GM12878 (cell line): Measurements from ENCODE around the gene BDH1.

Experiments used
- CHD2 ChIP-seq: IDR thresholded peaks from 2 replicates; pipeline ENCODE4 v1.6.1; 2011; ENCODE audit warnings: low read depth, low read length, improper control_type of control experiment, borderline replicate concordance
- EP300 ChIP-seq, 2 experiments: fragments of 150-350 bp in 1 of 2; IDR thresholded peaks; 2 replicates each; pipeline ENCODE4 v1.6.1; 2011 to 2012; ENCODE audit warnings: low read depth in 2 of 2, low read length in 2 of 2, borderline replicate concordance in 1 of 2, improper control_type of control experiment in 1 of 2, inconsistent platforms in 1 of 2; ENCODE audit not compliant: control insufficient read depth in 1 of 2
- RBBP5 ChIP-seq: fragments of 200-600 bp; sonication (generic); conservative IDR thresholded peaks from 2 replicates; pipeline ENCODE4 v1.6.1; 2016
- TAF1 ChIP-seq: IDR thresholded peaks from 2 replicates; pipeline ENCODE4 v1.6.1; 2011; ENCODE audit warnings: mild to moderate bottlenecking, low read depth, low read length, borderline replicate concordance
- TF ChIP-seq, protein P1 (sequence below), 3 experiments: IDR thresholded peaks in 2 of 3; conservative IDR thresholded peaks in 1 of 3; 2 replicates each; pipeline ENCODE4 v1.5.1; 2011; ENCODE audit warnings: low read depth in 3 of 3, low read length in 3 of 3, mild to moderate bottlenecking in 3 of 3, control low read depth in 2 of 3, moderate library complexity in 2 of 3, inconsistent platforms in 1 of 3, mixed read lengths in 1 of 3; ENCODE audit not compliant: control insufficient read depth in 2 of 3, insufficient read depth in 1 of 3; ENCODE audit errors: extremely low read depth in 1 of 3

GRCh38 chr3:197554562-197555280, 1.0 kb downstream of the BDH1 start:
- peak; percentile 94 for TF ChIP-seq CHD2
- TF ChIP-seq, protein P1, sequence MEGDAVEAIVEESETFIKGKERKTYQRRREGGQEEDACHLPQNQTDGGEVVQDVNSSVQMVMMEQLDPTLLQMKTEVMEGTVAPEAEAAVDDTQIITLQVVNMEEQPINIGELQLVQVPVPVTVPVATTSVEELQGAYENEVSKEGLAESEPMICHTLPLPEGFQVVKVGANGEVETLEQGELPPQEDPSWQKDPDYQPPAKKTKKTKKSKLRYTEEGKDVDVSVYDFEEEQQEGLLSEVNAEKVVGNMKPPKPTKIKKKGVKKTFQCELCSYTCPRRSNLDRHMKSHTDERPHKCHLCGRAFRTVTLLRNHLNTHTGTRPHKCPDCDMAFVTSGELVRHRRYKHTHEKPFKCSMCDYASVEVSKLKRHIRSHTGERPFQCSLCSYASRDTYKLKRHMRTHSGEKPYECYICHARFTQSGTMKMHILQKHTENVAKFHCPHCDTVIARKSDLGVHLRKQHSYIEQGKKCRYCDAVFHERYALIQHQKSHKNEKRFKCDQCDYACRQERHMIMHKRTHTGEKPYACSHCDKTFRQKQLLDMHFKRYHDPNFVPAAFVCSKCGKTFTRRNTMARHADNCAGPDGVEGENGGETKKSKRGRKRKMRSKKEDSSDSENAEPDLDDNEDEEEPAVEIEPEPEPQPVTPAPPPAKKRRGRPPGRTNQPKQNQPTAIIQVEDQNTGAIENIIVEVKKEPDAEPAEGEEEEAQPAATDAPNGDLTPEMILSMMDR (IDR thresholded peaks at IDR 0.05 in 2 of 3, conservative IDR thresholded peaks at IDR 0.05 in 1 of 3; ENCODE audit: control insufficient read depth in 2 of 3, extremely low read depth in 1 of 3, insufficient read depth in 1 of 3, low read depth in 3 of 3, low read length in 3 of 3) = peak; percentile 51 to 65 (median 60)
- TF ChIP-seq RBBP5 = no peak
- TF ChIP-seq EP300 (IDR thresholded peaks at IDR 0.05; ENCODE audit: borderline replicate concordance in 1 of 2, control insufficient read depth in 1 of 2, low read depth in 2 of 2, low read length in 2 of 2) = no peak
- peak; percentile 57 for TF ChIP-seq TAF1
